WTC11 (cell line): Measurements from ENCODE around the gene IL36RN.

Experiments
- CTCF ChIP-seq: fragments of 200-600 bp; IDR thresholded peaks from 2 replicates; pipeline ENCODE4 v1.8.0; 2022; ENCODE audit warnings: antibody characterized with exemption
- KAT7 ChIP-seq: sonication (generic); formaldehyde crosslinking; IDR thresholded peaks from 2 replicates; pipeline ENCODE4 v1.8.1; 2023; ENCODE audit warnings: missing genetic modification reagents, mild to moderate bottlenecking, borderline replicate concordance
- TF ChIP-seq, protein P1 (sequence below): sonication (generic); formaldehyde crosslinking; conservative IDR thresholded peaks from 2 replicates; pipeline ENCODE4 v1.8.1; 2023; ENCODE audit warnings: mild to moderate bottlenecking, low read depth, missing genetic modification reagents, moderate library complexity

- no peak for TF ChIP-seq KAT7 (CRISPR knock-in tag)
- TF ChIP-seq, protein P1, sequence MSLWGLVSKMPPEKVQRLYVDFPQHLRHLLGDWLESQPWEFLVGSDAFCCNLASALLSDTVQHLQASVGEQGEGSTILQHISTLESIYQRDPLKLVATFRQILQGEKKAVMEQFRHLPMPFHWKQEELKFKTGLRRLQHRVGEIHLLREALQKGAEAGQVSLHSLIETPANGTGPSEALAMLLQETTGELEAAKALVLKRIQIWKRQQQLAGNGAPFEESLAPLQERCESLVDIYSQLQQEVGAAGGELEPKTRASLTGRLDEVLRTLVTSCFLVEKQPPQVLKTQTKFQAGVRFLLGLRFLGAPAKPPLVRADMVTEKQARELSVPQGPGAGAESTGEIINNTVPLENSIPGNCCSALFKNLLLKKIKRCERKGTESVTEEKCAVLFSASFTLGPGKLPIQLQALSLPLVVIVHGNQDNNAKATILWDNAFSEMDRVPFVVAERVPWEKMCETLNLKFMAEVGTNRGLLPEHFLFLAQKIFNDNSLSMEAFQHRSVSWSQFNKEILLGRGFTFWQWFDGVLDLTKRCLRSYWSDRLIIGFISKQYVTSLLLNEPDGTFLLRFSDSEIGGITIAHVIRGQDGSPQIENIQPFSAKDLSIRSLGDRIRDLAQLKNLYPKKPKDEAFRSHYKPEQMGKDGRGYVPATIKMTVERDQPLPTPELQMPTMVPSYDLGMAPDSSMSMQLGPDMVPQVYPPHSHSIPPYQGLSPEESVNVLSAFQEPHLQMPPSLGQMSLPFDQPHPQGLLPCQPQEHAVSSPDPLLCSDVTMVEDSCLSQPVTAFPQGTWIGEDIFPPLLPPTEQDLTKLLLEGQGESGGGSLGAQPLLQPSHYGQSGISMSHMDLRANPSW: no peak
- TF ChIP-seq CTCF: no peak
Measured at GRCh38 chr2:113060396-113060795, 1.4 kb downstream of the IL36RN start.
